Cerebellar nuclear complex (tissue), 1 donor: Measurements from ENCODE around the gene WDFY3.

Experiments
- DNase-seq, 2 experiments: peaks; one replicate each; lab custom pipeline; 2025; lab: John Stamatoyannopoulos, UW

Gene WDFY3

GRCh38 chr4:84952776-84953175 lies 13.7 kb downstream of the WDFY3 start:
- DNase-seq = no peak

- DNase-seq = no peak
These were observed 14.5 kb downstream of the WDFY3 start for GRCh38 chr4:84952004-84952403.

- no peak for DNase-seq
These were observed 18.4 kb downstream of the WDFY3 start for GRCh38 chr4:84948056-84948455.

GRCh38 chr4:84944947-84945346 lies 21.5 kb downstream of the WDFY3 start:
- no peak for DNase-seq

- DNase-seq = no peak
These were observed 25.5 kb downstream of the WDFY3 start for GRCh38 chr4:84940960-84941359.

- DNase-seq = peak in 1 of 2 experiments; percentile 23
These were observed 27.4 kb downstream of the WDFY3 start for GRCh38 chr4:84939113-84939512.

- DNase-seq = no peak
These were observed 28.2 kb downstream of the WDFY3 start for GRCh38 chr4:84938316-84938715.

GRCh38 chr4:84937381-84937977 lies 29.0 kb downstream of the WDFY3 start:
- no peak for DNase-seq

GRCh38 chr4:84936123-84936522 lies 30.4 kb downstream of the WDFY3 start:
- no peak for DNase-seq

- DNase-seq = no peak
These were observed 34.0 kb downstream of the WDFY3 start for GRCh38 chr4:84932462-84932861.

GRCh38 chr4:84931961-84932360 lies 34.5 kb downstream of the WDFY3 start:
- no peak for DNase-seq

GRCh38 chr4:84931274-84931673 lies 35.2 kb downstream of the WDFY3 start:
- DNase-seq = no peak

- no peak for DNase-seq
These were observed 38.4 kb downstream of the WDFY3 start for GRCh38 chr4:84928089-84928488.

- no peak for DNase-seq
These were observed 39.1 kb downstream of the WDFY3 start for GRCh38 chr4:84927428-84927827.

GRCh38 chr4:84925558-84925957 lies 40.9 kb downstream of the WDFY3 start:
- no peak for DNase-seq

GRCh38 chr4:84924434-84924833 lies 42.1 kb downstream of the WDFY3 start:
- DNase-seq = no peak

GRCh38 chr4:84920617-84921016 lies 45.9 kb downstream of the WDFY3 start:
- no peak for DNase-seq

- no peak for DNase-seq
These were observed 48.5 kb downstream of the WDFY3 start for GRCh38 chr4:84917869-84918600.

- DNase-seq = peak in 1 of 2 experiments; percentile 59
These were observed 49.2 kb downstream of the WDFY3 start for GRCh38 chr4:84917086-84917821.

GRCh38 chr4:84916227-84916626 lies 50.3 kb downstream of the WDFY3 start:
- DNase-seq = no peak

- DNase-seq = no peak
These were observed 51.1 kb downstream of the WDFY3 start for GRCh38 chr4:84915396-84915780.

GRCh38 chr4:84914686-84915395 lies 51.6 kb downstream of the WDFY3 start:
- DNase-seq = no peak
